Heart left ventricle (tissue), 16 donors: ENCODE measurements around the gene ZNF77. TPM values are rescaled to one million over a fixed set of nuclear protein-coding genes. Genes with fewer than 3 reads are reported as not detected.
"Not testable (repeated sequence)": the region's sequence is repeated elsewhere in the genome, so short reads cannot be mapped to it uniquely, and the experiment has no call there.

ENCODE experiments used
- ATAC-seq, 4 donors: fragments of 200-7000 bp; cut with Tn5 transposase; one replicate each; pipeline ENCODE4 v1.9.1; 2020 to 2022; ENCODE audit warnings: moderate library complexity in 4 of 4, mild to moderate bottlenecking in 3 of 4, moderate number of reproducible peaks in 1 of 4
- DNase-seq, 5 donors: peaks; one replicate each; pipeline ENCODE4 v3.0.0-alpha.2; 2020
- H3K27ac ChIP-seq, 12 donors: fragments of 200-600 bp; sonication (generic) in 4 of 12; one replicate each; pipeline versions ENCODE4 v1.5.0 to v1.8.0; 2016 to 2022; ENCODE audit warnings: mild to moderate bottlenecking in 2 of 12
- H3K27me3 ChIP-seq, 9 donors: fragments of 200-600 bp; sonication (generic) in 2 of 9; one replicate each; pipeline versions ENCODE4 v1.5.1 to v1.8.0; 2016 to 2022; ENCODE audit warnings: mild to moderate bottlenecking in 3 of 9
- H3K36me3 ChIP-seq, 9 donors: fragments of 200-600 bp; sonication (generic) in 2 of 9; one replicate each; pipeline versions ENCODE4 v1.5.0 to v1.8.0; 2018 to 2022; ENCODE audit warnings: mild to moderate bottlenecking in 2 of 9
- H3K4me1 ChIP-seq, 12 donors: fragments of 200-600 bp; sonication (generic) in 4 of 12; one replicate each; pipeline versions ENCODE4 v1.5.0 to v1.8.0; 2016 to 2022; ENCODE audit warnings: mild to moderate bottlenecking in 3 of 12
- H3K4me3 ChIP-seq, 12 donors: fragments of 200-600 bp; sonication (generic) in 4 of 12; one replicate each; pipeline versions ENCODE4 v1.5.0 to v1.8.0; 2017 to 2022; ENCODE audit warnings: mild to moderate bottlenecking in 9 of 12, moderate library complexity in 4 of 12
- H3K9me3 ChIP-seq, 12 donors: fragments of 200-600 bp; sonication (generic) in 4 of 12; one replicate each; pipeline versions ENCODE4 v1.5.0 to v1.8.0; 2016 to 2022; ENCODE audit warnings: mild to moderate bottlenecking in 1 of 12
- CTCF ChIP-seq, 12 donors: fragments of 200-600 bp; sonication (generic) in 4 of 12; IDR thresholded peaks; one replicate each; pipeline versions ENCODE4 v1.5.0 to v1.8.0; 2018 to 2022; ENCODE audit warnings: antibody characterized with exemption in 12 of 12, mild to moderate bottlenecking in 5 of 12
- POLR2A ChIP-seq, 2 donors: fragments of 450-650 bp; IDR thresholded peaks; one replicate each; pipeline ENCODE4 v1.6.1; 2017; ENCODE audit warnings: antibody characterized with exemption in 2 of 2, mild to moderate bottlenecking in 2 of 2, moderate library complexity in 2 of 2
- whole genome bisulfite sequencing, 4 donors: extraction: QIAGEN DNeasy Blood & Tissue Kit in 2 of 4; methylation state at CpG; one replicate each; pipeline versions ENCODE4 v1.1.5 to v1.1.7; 2013 to 2018; 5-methylcytosine and 5-hydroxymethylcytosine counted together
- intact Hi-C, 10 donors: fragments of 100-400 bp; cut with DNase I; formaldehyde crosslinking; loops; one replicate each; pipeline versions ENCODE4 v1.11.1 to v1.14.2; 2022
- polyA plus RNA-seq, 2 donors: library from polyadenylated mRNA; stranded (reverse); fragments of 200-250 nt; gene quantifications; one replicate each; pipeline ENCODE4 v1.2.3, GENCODE V29; 2013
- total RNA-seq, 9 donors: library from RNA; depleted of rRNA in 2 of 9; stranded (reverse); fragments of >200 nt in 2 of 9; fragmentation: NEBNext Ultra II Directional in 3 of 9; extraction: Animal tissue kit (Norgen Biotek cat#: 25700) in 3 of 9; gene quantifications; one replicate each; pipeline versions ENCODE4 v1.1.0 to v1.2.4, GENCODE V29; 2016 to 2023
- donor health status: ischemic (EF 13 %, LVEDD 7.1; RV severe dilation, severe dysfunction).
- donor health status: healthy with polysubstance abuse.
- donor health status: DM: no; HTN: yes; CAD: no.
- donor health status: DM: no; HTN: no; CAD: no.
- donor health status: ischemic (EF 25% LVEDD 6.9; RV normal size, moderate dysfunction).
- donor health status: ischemic (EF 25% LVEDD 5.7; RV mildly dilated, moderate dysfunction).
- donor health status: healthy.
- donor health status: DM: yes; HTN: yes; CAD: no.
- donor health status: ischemic (EF 35%, LVEDD 5.7; RV mildly dilated, moderate dysfunction).
- donor health status: nonischemic (EF 11% LVEDD 7.7; RV severe dilation, severe dysfunction).
- donor health status: DM: yes; HTN: yes; CAD: no.
- donor health status: PGD.
- donor health status: ischemic (EF 29% LVEDD 5.4; RV normal size, mild dysfunction).
- donor health status: nonischemic (EF 23%, LVEDD 6.1; RV moderate dilation, normal function).

Gene ZNF77
- total and polyA plus RNA-seq, 11 donors, result 1.7 to 3.2 (median 2.3) TPM

GRCh38 chr19:2902590-2903218 lies 42.1 kb downstream of the ZNF77 start:
- Histone ChIP-seq H3K4me1 (peaks cover 0 to 8% (median 3%) of the 10 kb centered on the region in 12 donors), H3K27ac (no peak overlapping the region), H3K4me3 (no peak overlapping the region), H3K27me3 (no peaks in the 10 kb centered on the region), H3K9me3 (peaks cover 0 to under 1% (median 0%) of the 10 kb centered on the region in 12 donors), H3K36me3 (no peaks in the 10 kb centered on the region)
- intact Hi-C loops, result loop anchor here in 8 of 10 donors (5.0 kb wide), 1 partner anchor 40 kb away; the partner anchor contains the start of gene ZNF77 (in 8 of the 8)
- 91% methylated on average over 8 to 13 of the region's 13 CpGs for WGBS, 4 donors
- ATAC-seq, result no peak
- TF ChIP-seq CTCF (IDR thresholded peaks at IDR 0.05) (no peak), POLR2A (IDR thresholded peaks at IDR 0.05) (no peak)
- DNase-seq, result no peak

GRCh38 chr19:2900296-2901252 lies 44.2 kb downstream of the ZNF77 start, which contains the start of gene ZNF57:
ZNF57 (plus strand) TSS chr19:2900928; CDS start chr19:2901046, 118 bp downstream.
- no peaks in the 10 kb centered on the region for H3K36me3 ChIP-seq
- ATAC-seq (peak; percentile 99 to 100 (median 99)), DNase-seq (peak; percentile 100)
- WGBS, 4 donors, result 0 to 1% (median 0%) methylated on average over 62 to 100 of the region's 100 CpGs
- H3K4me1 ChIP-seq, result peaks cover 0 to 8% (median 3%) of the 10 kb centered on the region in 12 donors
- H3K27ac ChIP-seq, result peak within 1 kb of the TSS in 11 of 12 donors; percentile 66 to 93 (median 80)
- intact Hi-C loops, result loop anchor here in 9 of 10 donors (2.0 to 5.0 kb wide), 2 partner anchors 42 to 44 kb away; partner anchors contain the start of gene ZNF77 (in 9 of the 9)
- no peaks in the 10 kb centered on the region for H3K27me3 ChIP-seq
- peaks cover 0 to 18% (median 8%) of the 10 kb centered on the region in 12 donors for H3K9me3 ChIP-seq
- TF ChIP-seq POLR2A (IDR thresholded peaks at IDR 0.05) (peak in 1 of 2 donors; percentile 59), CTCF (IDR thresholded peaks at IDR 0.05) (no peak)
- H3K4me3 ChIP-seq, result peak within 1 kb of the TSS; percentile 40 to 86 (median 70)

GRCh38 chr19:2896694-2897093 lies 48.1 kb downstream of the ZNF77 start:
- no peak for TF ChIP-seq CTCF (IDR thresholded peaks at IDR 0.05)
- TF ChIP-seq POLR2A (IDR thresholded peaks at IDR 0.05), result no peak
- Histone ChIP-seq H3K4me1 (peaks cover 0 to 8% (median 5%) of the 10 kb centered on the region in 12 donors), H3K9me3 (peaks cover 0 to 18% (median 8%) of the 10 kb centered on the region in 12 donors), H3K27ac (no peak overlapping the region), H3K27me3 (no peaks in the 10 kb centered on the region), H3K36me3 (no peaks in the 10 kb centered on the region), H3K4me3 (no peak overlapping the region)
- intact Hi-C loops, result loop anchor here in 1 of 10 donors (10.0 kb wide), 1 partner anchor 232 kb away; no protein-coding TSS in a partner anchor
- no peak for DNase-seq
- no peak for ATAC-seq
- WGBS, 4 donors, result 71 to 79% (median 78%) methylated on average over 8 of the region's 8 CpGs

- not testable (repeated sequence) for DNase-seq, H3K9me3 ChIP-seq, H3K4me3 ChIP-seq, H3K27ac ChIP-seq, H3K4me1 ChIP-seq, H3K36me3 ChIP-seq, H3K27me3 ChIP-seq, ATAC-seq
- WGBS, 4 donors, result 78 to 84% (median 79%) methylated on average over 8 of the region's 8 CpGs
- intact Hi-C loops, result loop anchor here in 1 of 10 donors (10.0 kb wide), 1 partner anchor 226 kb away; no protein-coding TSS in a partner anchor
Observed at GRCh38 chr19:2890531-2890930, 54.2 kb downstream of the ZNF77 start.
